Measurements from ENCODE around the gene CDC42BPB. TPM values are rescaled to one million over a fixed set of nuclear protein-coding genes. Genes with fewer than 3 reads are reported as not detected.

CDC42BPB gene
- total RNA-seq, 3 donors from 2014 or later: 64.0 to 110 (median 98.0) TPM

- H3K4me3 ChIP-seq: peak overlapping the region; percentile 42 to 65 (median 52)
- no peaks in the 10 kb centered on the region for H3K36me3 ChIP-seq
- no peak for DNase-seq (ENCODE audit: low spot score in 2 of 2)
- no peaks in the 10 kb centered on the region for H3K27me3 ChIP-seq
- H3K27ac ChIP-seq: peak overlapping the region; percentile 52 to 80
- no peak for TF ChIP-seq POLR2AphosphoS5 (IDR thresholded peaks at IDR 0.05)
- no peak for TF ChIP-seq CTCF (IDR thresholded peaks at IDR 0.05)
- no peak for TF ChIP-seq POLR2A (IDR thresholded peaks at IDR 0.05)
- intact Hi-C loops (cut with DNase I; ENCODE audit: low total_unique reads): no loop called here
- no peaks in the 10 kb centered on the region for H3K9me3 ChIP-seq
- H3K4me1 ChIP-seq: peaks cover 0 to 6% of the 10 kb centered on the region in 2 donors
Observed at GRCh38 chr14:103074729-103075367, 17.5 kb upstream of the CDC42BPB start.

GRCh38 chr14:103073876-103074728, 16.8 kb upstream of the CDC42BPB start:
- DNase-seq (ENCODE audit: low spot score in 2 of 2): no peak
- Histone ChIP-seq H3K9me3 (no peaks in the 10 kb centered on the region), H3K36me3 (no peaks in the 10 kb centered on the region), H3K27me3 (no peaks in the 10 kb centered on the region), H3K27ac (peak overlapping the region in 1 of 2 donors; percentile 80), H3K4me3 (no peak overlapping the region), H3K4me1 (peaks cover 0 to 6% of the 10 kb centered on the region in 2 donors)
- no peak for TF ChIP-seq POLR2A (IDR thresholded peaks at IDR 0.05)
- TF ChIP-seq POLR2AphosphoS5 (IDR thresholded peaks at IDR 0.05): no peak
- TF ChIP-seq CTCF (IDR thresholded peaks at IDR 0.05): no peak
- intact Hi-C loops (cut with DNase I; ENCODE audit: low total_unique reads): no loop called here

GRCh38 chr14:103073367-103073875, 16.1 kb upstream of the CDC42BPB start:
- Histone ChIP-seq H3K4me3 (no peak overlapping the region), H3K27me3 (no peaks in the 10 kb centered on the region), H3K4me1 (peaks cover 0 to 6% of the 10 kb centered on the region in 2 donors), H3K9me3 (no peaks in the 10 kb centered on the region), H3K36me3 (no peaks in the 10 kb centered on the region), H3K27ac (no peak overlapping the region)
- intact Hi-C loops (cut with DNase I; ENCODE audit: low total_unique reads): no loop called here
- DNase-seq (ENCODE audit: low spot score in 2 of 2): no peak
- TF ChIP-seq POLR2AphosphoS5 (IDR thresholded peaks at IDR 0.05) (no peak), CTCF (IDR thresholded peaks at IDR 0.05) (no peak), POLR2A (IDR thresholded peaks at IDR 0.05) (no peak)

- Histone ChIP-seq H3K36me3 (no peaks in the 10 kb centered on the region), H3K4me3 (peak overlapping the region in 1 of 3 donors; percentile 11), H3K27ac (no peak overlapping the region), H3K27me3 (no peaks in the 10 kb centered on the region), H3K9me3 (no peaks in the 10 kb centered on the region), H3K4me1 (peaks cover 0 to 6% of the 10 kb centered on the region in 2 donors)
- TF ChIP-seq POLR2A (IDR thresholded peaks at IDR 0.05) (no peak), POLR2AphosphoS5 (IDR thresholded peaks at IDR 0.05) (no peak), CTCF (IDR thresholded peaks at IDR 0.05) (no peak)
- intact Hi-C loops (cut with DNase I; ENCODE audit: low total_unique reads): no loop called here
- no peak for DNase-seq (ENCODE audit: low spot score in 2 of 2)
Observed at GRCh38 chr14:103072595-103073366, 15.4 kb upstream of the CDC42BPB start.

Measured in breast epithelium (tissue), 4 donors.